AG10803 (cell line): Measurements from ENCODE around the gene GBF1.

Source experiments
- DNase-seq: peaks from one replicate; pipeline ENCODE4 v3.0.0; 2010; ENCODE audit warnings: low read depth
- H3K4me3 ChIP-seq: 2 replicates; pipeline ENCODE4 v1.5.1; 2011; ENCODE audit warnings: mild to moderate bottlenecking, low read length, control low read depth
- CTCF ChIP-seq: conservative IDR thresholded peaks from 2 replicates; pipeline ENCODE4 v1.5.1; 2011; ENCODE audit warnings: mild to moderate bottlenecking, low read length, control low read depth, inconsistent platforms

The GBF1 gene

GRCh38 chr10:102234888-102235597 is 10.3 kb upstream of the GBF1 start:
- no peak for TF ChIP-seq CTCF
- no peak overlapping the region for H3K4me3 ChIP-seq
- no peak for DNase-seq

- DNase-seq = no peak
- no peak overlapping the region for H3K4me3 ChIP-seq
- TF ChIP-seq CTCF = no peak
Observed at GRCh38 chr10:102235598-102235920, 9.8 kb upstream of the GBF1 start.

- no peak for TF ChIP-seq CTCF
- no peak for DNase-seq
- no peak overlapping the region for H3K4me3 ChIP-seq
Observed at GRCh38 chr10:102236006-102236405, 9.3 kb upstream of the GBF1 start.

- TF ChIP-seq CTCF = no peak
- H3K4me3 ChIP-seq = no peak overlapping the region
- no peak for DNase-seq
Observed at GRCh38 chr10:102237711-102238252, 7.5 kb upstream of the GBF1 start.

- DNase-seq = no peak
- H3K4me3 ChIP-seq = peak overlapping the region; percentile 75
- no peak for TF ChIP-seq CTCF
Observed at GRCh38 chr10:102240467-102241031, 4.8 kb upstream of the GBF1 start.

GRCh38 chr10:102241032-102241443 is 4.3 kb upstream of the GBF1 start:
- TF ChIP-seq CTCF = no peak
- DNase-seq = no peak
- peak overlapping the region; percentile 75 for H3K4me3 ChIP-seq
